Gastrocnemius medialis (tissue), 4 donors: ENCODE results near the gene MTLN. TPM values are rescaled to one million over a fixed set of nuclear protein-coding genes. Genes with fewer than 3 reads are reported as not detected.
"Not testable (repeated sequence)": the region's sequence is repeated elsewhere in the genome, so short reads cannot be mapped to it uniquely, and the experiment has no call there.

Experiments
- ATAC-seq, 2 donors: fragments of 150-250 bp; one replicate each; pipeline ENCODE4 v1.9.1; 2016
- DNase-seq, 2 donors: peaks; one replicate each; pipeline ENCODE4 v3.0.0-alpha.2; 2019
- H3K27ac ChIP-seq, 4 donors: fragments of 200-600 bp; sonication (generic); 1 replicate in 1 of 4; 2 replicates in 3 of 4; pipeline ENCODE4 v1.5.1; 2016 to 2018; ENCODE audit warnings: mild to moderate bottlenecking in 2 of 4, moderate library complexity in 1 of 4
- H3K27me3 ChIP-seq, 3 donors: fragments of 200-600 bp; sonication (generic) in 2 of 3; 1 replicate in 1 of 3; 2 replicates in 2 of 3; pipeline versions ENCODE4 v1.5.1 to v1.6.0; 2016 to 2019; ENCODE audit warnings: mild to moderate bottlenecking in 1 of 3, moderate library complexity in 1 of 3
- H3K36me3 ChIP-seq, 2 donors: fragments of 200-600 bp; sonication (generic) in 1 of 2; one replicate each; pipeline ENCODE4 v1.5.1; 2017 to 2018
- H3K4me1 ChIP-seq, 2 donors: fragments of 200-600 bp; sonication (generic) in 1 of 2; one replicate each; pipeline ENCODE4 v1.5.1; 2016 to 2017; ENCODE audit warnings: mild to moderate bottlenecking in 2 of 2
- H3K4me3 ChIP-seq, 4 donors: fragments of 200-600 bp; sonication (generic) in 3 of 4; 1 replicate in 1 of 4; 2 replicates in 3 of 4; pipeline ENCODE4 v1.5.1; 2016 to 2019; ENCODE audit warnings: mild to moderate bottlenecking in 2 of 4
- H3K9me3 ChIP-seq, 3 donors: fragments of 200-600 bp; sonication (generic) in 2 of 3; 1 replicate in 1 of 3; 2 replicates in 2 of 3; pipeline ENCODE4 v1.5.1; 2016 to 2019
- CTCF ChIP-seq, 5 experiments: fragments of 450-650 bp in 3 of 5; fragments of 200-600 bp in 2 of 5; sonication (generic) in 2 of 5; IDR thresholded peaks in 4 of 5; conservative IDR thresholded peaks in 1 of 5; 1 replicate in 4 of 5; 2 replicates in 1 of 5; pipeline ENCODE4 v1.5.1; 2016 to 2019; ENCODE audit warnings: antibody characterized with exemption in 5 of 5, mild to moderate bottlenecking in 3 of 5, moderate library complexity in 3 of 5
- POLR2A ChIP-seq, 2 donors: fragments of 450-650 bp; IDR thresholded peaks; one replicate each; pipeline ENCODE4 v1.6.1; 2017; ENCODE audit warnings: antibody characterized with exemption in 2 of 2, mild to moderate bottlenecking in 2 of 2, moderate library complexity in 2 of 2
- in situ Hi-C, 4 donors: fragments of 200-750 bp; cut with MboI; loops; one replicate each; pipeline versions ENCODE4 v1.15.0 to v1.8.0; 2017; ENCODE audit warnings: low sequenced_read_pairs in 4 of 4
- intact Hi-C: fragments of 100-400 bp; cut with DNase I; formaldehyde crosslinking; loops from one replicate; pipeline ENCODE4 v1.15.1; 2023; ENCODE audit warnings: low total_unique reads
- total RNA-seq, 4 donors: library from RNA; depleted of rRNA; stranded (reverse); fragments of >200 nt; gene quantifications; one replicate each; pipeline versions ENCODE4 v1.1.0 to v1.2.3, GENCODE V29; 2016

Gene MTLN
- total RNA-seq, 4 donors from 2014 or later = 141 to 685 (median 391) TPM

- Histone ChIP-seq H3K9me3 (no peaks in the 10 kb centered on the region), H3K4me1 (peaks cover 41 to 43% of the 10 kb centered on the region in 2 donors), H3K36me3 (no peaks in the 10 kb centered on the region), H3K27ac (peak overlapping the region; percentile 77 to 94 (median 82)), H3K27me3 (no peaks in the 10 kb centered on the region), H3K4me3 (no peak overlapping the region)
- ATAC-seq (peak; percentile 23 to 52), DNase-seq (peak in 1 of 2 donors; percentile 36)
- intact Hi-C loops (no loop called here), in situ Hi-C loops (no loop called here)
- no peak for TF ChIP-seq POLR2A (IDR thresholded peaks at IDR 0.05)
- TF ChIP-seq CTCF (IDR thresholded peaks at IDR 0.05 in 4 of 5, conservative IDR thresholded peaks at IDR 0.05 in 1 of 5) = no peak
These were observed 3.9 kb upstream of the MTLN start for GRCh38 chr2:110216199-110216598.

- H3K36me3 ChIP-seq = peaks cover 0 to 4% of the 10 kb centered on the region in 2 donors
- peaks cover 47 to 48% of the 10 kb centered on the region in 2 donors for H3K4me1 ChIP-seq
- in situ Hi-C loops (no loop called here), intact Hi-C loops (loop anchor here (2.0 kb wide), 1 partner anchor 45 kb away; no protein-coding TSS in a partner anchor)
- DNase-seq = peak; percentile 44 to 58
- no peak for TF ChIP-seq POLR2A (IDR thresholded peaks at IDR 0.05)
- no peak for TF ChIP-seq CTCF (IDR thresholded peaks at IDR 0.05 in 4 of 5, conservative IDR thresholded peaks at IDR 0.05 in 1 of 5)
- peak overlapping the region; percentile 77 to 94 (median 82) for H3K27ac ChIP-seq
- H3K4me3 ChIP-seq = no peak overlapping the region
- peak; percentile 79 to 80 for ATAC-seq
- no peaks in the 10 kb centered on the region for H3K27me3 ChIP-seq
- no peaks in the 10 kb centered on the region for H3K9me3 ChIP-seq
These were observed 3.3 kb upstream of the MTLN start for GRCh38 chr2:110215566-110216158.

GRCh38 chr2:110215091-110215490 is 2.7 kb upstream of the MTLN start:
- in situ Hi-C loops (no loop called here), intact Hi-C loops (loop anchor here (2.0 kb wide), 1 partner anchor 44 kb away; no protein-coding TSS in a partner anchor)
- DNase-seq (no peak), ATAC-seq (no peak)
- Histone ChIP-seq H3K4me3 (no peak overlapping the region), H3K9me3 (no peaks in the 10 kb centered on the region), H3K36me3 (peaks cover 0 to 10% of the 10 kb centered on the region in 2 donors), H3K4me1 (peaks cover 49 to 51% of the 10 kb centered on the region in 2 donors), H3K27ac (peak overlapping the region; percentile 77 to 94 (median 82)), H3K27me3 (no peaks in the 10 kb centered on the region)
- TF ChIP-seq CTCF (IDR thresholded peaks at IDR 0.05 in 4 of 5, conservative IDR thresholded peaks at IDR 0.05 in 1 of 5) = no peak

GRCh38 chr2:110213522-110213921 is 1.2 kb upstream of the MTLN start:
- intact Hi-C loops, H3K9me3 ChIP-seq, H3K4me3 ChIP-seq, ATAC-seq, H3K27me3 ChIP-seq, DNase-seq, in situ Hi-C loops: not testable (repeated sequence)
- Histone ChIP-seq H3K4me1 (peaks cover 49 to 64% of the 10 kb centered on the region in 2 donors), H3K27ac (peak overlapping the region in 3 of 4 donors; percentile 84 to 94 (median 87)), H3K36me3 (peaks cover 0 to 20% of the 10 kb centered on the region in 2 donors)

- TF ChIP-seq CTCF (IDR thresholded peaks at IDR 0.05 in 4 of 5, conservative IDR thresholded peaks at IDR 0.05 in 1 of 5) = no peak
- no peak for TF ChIP-seq POLR2A (IDR thresholded peaks at IDR 0.05)
- ATAC-seq (peak; percentile 87 to 91), DNase-seq (peak; percentile 45 to 70)
- Histone ChIP-seq H3K4me3 (peak overlapping the region in 3 of 4 donors; percentile 65 to 79 (median 75)), H3K4me1 (peaks cover 20 to 48% of the 10 kb centered on the region in 2 donors), H3K27ac (peak overlapping the region; percentile 76 to 94 (median 86)), H3K27me3 (no peaks in the 10 kb centered on the region), H3K36me3 (peaks cover 0 to 19% of the 10 kb centered on the region in 2 donors), H3K9me3 (no peaks in the 10 kb centered on the region)
- intact Hi-C loops = no loop called here
- in situ Hi-C loops = no loop called here
These were observed 6.5 kb downstream of the MTLN start for GRCh38 chr2:110205660-110206455.
